Right lobe of liver (tissue), 6 donors: ENCODE measurements around the gene HTRA3. TPM values are rescaled to one million over a fixed set of nuclear protein-coding genes. Genes with fewer than 3 reads are reported as not detected.

Experiments used
- ATAC-seq, 4 donors: fragments of 200-7000 bp; cut with Tn5 transposase; one replicate each; pipeline ENCODE4 v1.9.1; 2020; ENCODE audit warnings: mild to moderate bottlenecking in 4 of 4, moderate library complexity in 4 of 4
- DNase-seq, 3 donors: peaks; one replicate each; pipeline ENCODE4 v3.0.0-alpha.2; 2020
- H3K27ac ChIP-seq, 3 donors: fragments of 200-600 bp; one replicate each; pipeline ENCODE4 v1.8.0; 2022
- H3K27me3 ChIP-seq, 2 donors: fragments of 200-600 bp; one replicate each; pipeline ENCODE4 v1.8.0; 2022
- H3K36me3 ChIP-seq, 4 donors: fragments of 200-600 bp; sonication (generic) in 1 of 4; one replicate each; pipeline versions ENCODE4 v1.5.1 to v1.8.0; 2017 to 2022; ENCODE audit warnings: control low read depth in 1 of 4
- H3K4me1 ChIP-seq, 4 donors: fragments of 200-600 bp; sonication (generic) in 1 of 4; one replicate each; pipeline versions ENCODE4 v1.5.1 to v1.8.0; 2017 to 2022; ENCODE audit warnings: control low read depth in 1 of 4
- H3K4me3 ChIP-seq, 3 donors: fragments of 200-600 bp; one replicate each; pipeline ENCODE4 v1.8.0; 2022
- H3K9me3 ChIP-seq, 4 donors: fragments of 200-600 bp; sonication (generic) in 1 of 4; one replicate each; pipeline versions ENCODE4 v1.5.1 to v1.8.0; 2017 to 2022; ENCODE audit warnings: control low read depth in 1 of 4
- POLR2A ChIP-seq: fragments of 450-650 bp; IDR thresholded peaks from one replicate; pipeline ENCODE4 v1.6.1; 2017; ENCODE audit warnings: antibody characterized with exemption, mild to moderate bottlenecking
- WGBS: methylation state at CpG from one replicate; pipeline ENCODE4 v1.1.6; 2018; ENCODE audit warnings: low coverage, low lambda C conversion rate; ENCODE audit not compliant: insufficient coverage; ENCODE audit errors: missing lambda C conversion rate; 5-methylcytosine and 5-hydroxymethylcytosine counted together
- intact Hi-C, 2 donors: fragments of 100-400 bp; cut with DNase I; formaldehyde crosslinking; loops; one replicate each; pipeline versions ENCODE4 v1.11.2 to v1.14.1; 2022
- total RNA-seq, 6 experiments: library from RNA; depleted of rRNA in 2 of 6; stranded (reverse); fragments of >200 nt in 2 of 6; fragmentation: NEBNext Ultra II Directional in 3 of 6; extraction: Animal tissue kit (Norgen Biotek cat#: 25700) in 3 of 6; gene quantifications; one replicate each; pipeline versions ENCODE4 v1.1.0 to v1.2.4, GENCODE V29; 2016 to 2023
- TF ChIP-seq, protein P1 (sequence below), 4 donors: fragments of 200-600 bp in 3 of 4; fragments of 450-650 bp in 1 of 4; IDR thresholded peaks; one replicate each; pipeline versions ENCODE4 v1.5.1 to v1.8.0; 2016 to 2022; ENCODE audit warnings: antibody characterized with exemption in 4 of 4, mild to moderate bottlenecking in 2 of 4
- donor health status: DM: no; HTN: yes; CAD: no.
- donor health status: DM: no; HTN: no; CAD: no.
- donor health status: DM: no; HTN: no; CAD: no.
- donor health status: DM: no; HTN: yes; CAD: no.
- donor health status: DM: no; HTN: yes; CAD: no.

The HTRA3 gene
- total RNA-seq, 6 experiments from 2014 or later = 0.32 to 1.6 (median 1.0) TPM

- no peak overlapping the region for H3K27ac ChIP-seq
- no peak overlapping the region for H3K4me3 ChIP-seq
- no peak for DNase-seq
- H3K9me3 ChIP-seq = no peaks in the 10 kb centered on the region
- 90% methylated on average over 12 of the region's 14 CpGs for WGBS
- H3K4me1 ChIP-seq = no peaks in the 10 kb centered on the region
- no peak for ATAC-seq
- TF ChIP-seq POLR2A = no peak
- TF ChIP-seq, protein P1, sequence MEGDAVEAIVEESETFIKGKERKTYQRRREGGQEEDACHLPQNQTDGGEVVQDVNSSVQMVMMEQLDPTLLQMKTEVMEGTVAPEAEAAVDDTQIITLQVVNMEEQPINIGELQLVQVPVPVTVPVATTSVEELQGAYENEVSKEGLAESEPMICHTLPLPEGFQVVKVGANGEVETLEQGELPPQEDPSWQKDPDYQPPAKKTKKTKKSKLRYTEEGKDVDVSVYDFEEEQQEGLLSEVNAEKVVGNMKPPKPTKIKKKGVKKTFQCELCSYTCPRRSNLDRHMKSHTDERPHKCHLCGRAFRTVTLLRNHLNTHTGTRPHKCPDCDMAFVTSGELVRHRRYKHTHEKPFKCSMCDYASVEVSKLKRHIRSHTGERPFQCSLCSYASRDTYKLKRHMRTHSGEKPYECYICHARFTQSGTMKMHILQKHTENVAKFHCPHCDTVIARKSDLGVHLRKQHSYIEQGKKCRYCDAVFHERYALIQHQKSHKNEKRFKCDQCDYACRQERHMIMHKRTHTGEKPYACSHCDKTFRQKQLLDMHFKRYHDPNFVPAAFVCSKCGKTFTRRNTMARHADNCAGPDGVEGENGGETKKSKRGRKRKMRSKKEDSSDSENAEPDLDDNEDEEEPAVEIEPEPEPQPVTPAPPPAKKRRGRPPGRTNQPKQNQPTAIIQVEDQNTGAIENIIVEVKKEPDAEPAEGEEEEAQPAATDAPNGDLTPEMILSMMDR (IDR thresholded peaks at IDR 0.05) = no peak
- H3K36me3 ChIP-seq = no peaks in the 10 kb centered on the region
- intact Hi-C loops = no loop called here
- H3K27me3 ChIP-seq = no peaks in the 10 kb centered on the region
Measured at GRCh38 chr4:8264106-8264505, 5.4 kb upstream of the HTRA3 start.

- 63% methylated on average over 7 of the region's 20 CpGs for WGBS
- intact Hi-C loops = no loop called here
Measured at GRCh38 chr4:8265171-8265929, 4.2 kb upstream of the HTRA3 start.

DNA sequence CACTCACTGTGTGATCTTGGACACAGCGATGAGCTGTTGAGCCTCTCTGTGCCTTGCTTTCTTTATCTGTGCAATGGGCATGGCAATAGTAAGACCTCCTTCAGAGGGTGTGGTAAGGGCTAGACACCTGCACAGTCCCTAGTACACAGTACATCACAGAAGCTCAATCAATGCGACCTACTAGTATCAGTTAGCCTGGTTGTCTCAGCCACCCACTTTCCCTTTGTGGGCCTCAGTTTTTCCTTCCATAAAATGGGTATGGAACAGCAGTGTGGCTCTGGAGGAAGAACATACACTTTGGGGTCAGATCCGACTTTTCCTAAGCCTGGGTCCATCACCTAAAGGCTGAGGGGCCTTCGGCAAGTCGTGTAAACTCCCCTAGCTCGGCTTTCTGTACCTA is 3.5 kb upstream of the HTRA3 start:
- H3K4me1 ChIP-seq = no peaks in the 10 kb centered on the region
- 56% methylated on average over 5 of the region's 6 CpGs for WGBS
- no peak overlapping the region for H3K4me3 ChIP-seq
- H3K27ac ChIP-seq = no peak overlapping the region
- H3K36me3 ChIP-seq = no peaks in the 10 kb centered on the region
- intact Hi-C loops = no loop called here
- H3K27me3 ChIP-seq = no peaks in the 10 kb centered on the region
- ATAC-seq = no peak
- no peak for DNase-seq
- TF ChIP-seq, protein P1 (IDR thresholded peaks at IDR 0.05) = no peak
- no peak for TF ChIP-seq POLR2A
- no peaks in the 10 kb centered on the region for H3K9me3 ChIP-seq

More at GRCh38 chr4:8265171-8265929, 4.2 kb upstream of the HTRA3 start:
- ATAC-seq (no peak), DNase-seq (no peak)
- no peak overlapping the region for H3K27ac ChIP-seq
- TF ChIP-seq POLR2A = no peak
- TF ChIP-seq, protein P1 (IDR thresholded peaks at IDR 0.05) = no peak
- H3K36me3 ChIP-seq = no peaks in the 10 kb centered on the region
- H3K4me1 ChIP-seq = no peaks in the 10 kb centered on the region
- H3K4me3 ChIP-seq = no peak overlapping the region
- H3K27me3 ChIP-seq = no peaks in the 10 kb centered on the region
- H3K9me3 ChIP-seq = no peaks in the 10 kb centered on the region

DNA sequence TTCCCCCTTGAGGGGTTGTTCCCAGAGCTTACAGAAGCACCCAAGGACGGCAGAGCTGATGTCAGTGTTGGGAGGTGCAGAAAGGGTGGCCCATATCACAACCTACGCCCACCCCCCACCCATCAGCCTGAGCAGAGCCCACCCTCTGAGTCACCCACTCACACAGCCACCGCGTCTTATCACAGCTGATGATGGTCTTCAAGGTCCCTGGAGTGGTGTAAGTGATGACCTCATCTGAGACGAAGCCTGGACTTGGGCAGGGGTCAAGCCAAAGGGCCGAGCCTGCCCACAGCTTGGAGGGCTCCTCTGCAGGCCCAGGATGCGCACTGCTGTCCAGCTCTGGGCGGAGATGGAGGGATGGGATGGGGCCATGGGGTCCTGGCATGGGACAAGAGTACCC is 3.0 kb upstream of the HTRA3 start:
- WGBS = 63% methylated on average over 5 of the region's 8 CpGs
- intact Hi-C loops = no loop called here
- DNase-seq (no peak), ATAC-seq (no peak)
- Histone ChIP-seq H3K36me3 (no peaks in the 10 kb centered on the region), H3K4me3 (no peak overlapping the region), H3K27me3 (no peaks in the 10 kb centered on the region), H3K27ac (no peak overlapping the region), H3K9me3 (no peaks in the 10 kb centered on the region), H3K4me1 (no peaks in the 10 kb centered on the region)
- TF ChIP-seq POLR2A = no peak
- TF ChIP-seq, protein P1 (IDR thresholded peaks at IDR 0.05) = no peak
